ENCODE results near the gene STK38.

STK38 gene

DNA sequence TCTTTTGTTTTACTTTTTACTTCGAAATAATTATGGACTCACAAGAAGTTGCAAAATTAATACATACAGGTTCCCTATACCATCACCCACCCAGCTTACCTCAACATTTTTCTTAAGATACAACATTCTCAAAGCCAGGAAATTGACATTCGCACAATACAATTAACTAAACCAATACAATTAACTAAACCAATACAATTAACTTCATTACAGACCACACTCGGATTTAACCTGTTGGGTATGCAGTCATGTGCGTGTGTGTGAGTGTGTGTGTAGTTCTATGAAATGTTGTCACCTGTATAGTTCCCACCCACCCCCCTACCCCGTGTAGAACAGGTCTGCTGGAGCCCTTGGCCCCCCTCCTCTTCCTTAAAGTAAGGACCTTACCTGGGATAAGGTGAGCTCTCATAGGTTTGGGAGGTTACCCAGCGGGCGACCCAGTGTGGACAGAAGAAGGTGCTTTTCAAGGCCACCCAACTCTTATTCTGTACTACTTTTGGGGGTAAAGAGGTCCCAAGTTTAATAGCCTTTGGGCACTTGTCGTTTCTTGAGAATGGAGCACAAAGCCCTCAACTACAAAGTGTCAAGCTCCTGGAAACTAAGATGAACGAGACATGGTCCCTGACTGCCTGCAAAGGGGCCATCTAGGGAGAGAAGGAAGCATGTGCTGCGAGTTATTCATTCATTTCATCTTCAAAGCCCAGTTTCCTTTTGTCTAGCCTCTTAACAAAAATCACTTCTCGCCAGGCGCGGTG lies 544 bp upstream of the STK38 start:
- Mint-ChIP-seq H3K4me3 (peak overlapping the region; percentile 99), H3K36me3 (ENCODE audit: low read depth) (peaks cover 12% of the 10 kb centered on the region), H3K4me1 (ENCODE audit: low read depth) (peaks cover 46% of the 10 kb centered on the region), H3K9me3 (no peaks in the 10 kb centered on the region), H3K27ac (peak overlapping the region; percentile 99), H3K27me3 (no peaks in the 10 kb centered on the region)

DNA sequence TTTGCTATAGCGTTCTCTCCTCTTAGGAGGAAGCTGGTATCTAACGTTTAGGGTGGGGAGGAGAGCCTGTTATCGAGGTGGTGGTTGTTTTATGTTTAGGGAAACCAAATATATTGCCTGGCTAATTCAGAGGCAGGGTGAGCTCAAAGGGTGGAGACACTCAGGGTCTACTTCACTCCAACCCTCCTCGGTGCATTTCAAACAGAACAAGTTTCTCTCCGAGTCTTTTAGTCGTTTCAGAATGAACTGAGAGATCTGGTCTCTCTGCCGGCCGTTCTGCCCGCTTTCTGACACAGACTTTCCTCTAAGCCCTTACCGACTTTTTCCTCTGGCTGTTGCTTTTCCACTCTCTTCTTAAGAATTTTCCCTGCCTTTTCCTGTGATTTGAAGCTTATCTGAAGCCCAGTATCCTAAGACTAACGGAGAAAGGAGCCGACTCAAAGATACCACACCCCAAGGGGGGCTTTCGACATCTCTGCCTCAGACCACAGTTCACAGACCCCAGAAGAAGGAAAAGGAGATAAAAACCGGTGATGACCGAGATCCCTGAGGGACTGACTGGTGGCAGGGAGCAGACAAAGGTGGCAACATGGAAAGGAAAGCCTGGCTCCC lies 865 bp downstream of the STK38 start:
- peak overlapping the region; percentile 99 for H3K4me3 Mint-ChIP-seq
- H3K27me3 Mint-ChIP-seq, result no peaks in the 10 kb centered on the region
- no peaks in the 10 kb centered on the region for H3K9me3 Mint-ChIP-seq
- H3K4me1 Mint-ChIP-seq (ENCODE audit: low read depth), result peaks cover 60% of the 10 kb centered on the region
- peaks cover 18% of the 10 kb centered on the region for H3K36me3 Mint-ChIP-seq (ENCODE audit: low read depth)
- H3K27ac Mint-ChIP-seq, result peak overlapping the region; percentile 99

GRCh38 chr6:36545767-36546307 lies 1.4 kb downstream of the STK38 start:
- peak overlapping the region; percentile 99 for H3K4me3 Mint-ChIP-seq
- peak overlapping the region; percentile 99 for H3K27ac Mint-ChIP-seq
- H3K36me3 Mint-ChIP-seq (ENCODE audit: low read depth), result peaks cover 22% of the 10 kb centered on the region
- no peaks in the 10 kb centered on the region for H3K27me3 Mint-ChIP-seq
- peaks cover 66% of the 10 kb centered on the region for H3K4me1 Mint-ChIP-seq (ENCODE audit: low read depth)
- H3K9me3 Mint-ChIP-seq, result no peaks in the 10 kb centered on the region

GRCh38 chr6:36544228-36544627 lies 3.1 kb downstream of the STK38 start:
- no peaks in the 10 kb centered on the region for H3K9me3 Mint-ChIP-seq
- peak overlapping the region; percentile 80 for H3K4me3 Mint-ChIP-seq
- H3K27ac Mint-ChIP-seq, result peak overlapping the region; percentile 87
- peaks cover 33% of the 10 kb centered on the region for H3K36me3 Mint-ChIP-seq (ENCODE audit: low read depth)
- peaks cover 81% of the 10 kb centered on the region for H3K4me1 Mint-ChIP-seq (ENCODE audit: low read depth)
- H3K27me3 Mint-ChIP-seq, result no peaks in the 10 kb centered on the region

DNA sequence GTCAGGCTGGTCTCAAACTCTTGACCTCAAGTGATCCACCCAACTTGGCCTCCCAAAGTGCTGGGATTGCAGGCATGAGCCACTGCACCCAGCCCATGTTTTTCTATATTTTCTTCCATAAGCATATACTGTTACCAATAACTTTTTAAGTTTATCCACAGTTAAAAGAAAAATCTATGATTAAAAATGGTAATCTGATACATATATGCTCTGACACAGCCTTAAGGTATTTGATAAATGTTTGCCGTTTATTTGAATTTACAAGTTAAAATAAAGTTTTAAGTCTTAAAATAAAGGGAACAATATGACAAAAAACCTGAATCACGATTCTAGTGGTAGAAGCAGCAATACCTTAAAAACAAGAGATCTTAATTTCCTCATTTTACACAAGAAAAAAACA lies 5.2 kb downstream of the STK38 start:
- H3K4me3 Mint-ChIP-seq, result no peak overlapping the region
- peaks cover 52% of the 10 kb centered on the region for H3K36me3 Mint-ChIP-seq (ENCODE audit: low read depth)
- H3K9me3 Mint-ChIP-seq, result no peaks in the 10 kb centered on the region
- peak overlapping the region; percentile 91 for H3K27ac Mint-ChIP-seq
- H3K4me1 Mint-ChIP-seq (ENCODE audit: low read depth), result peaks cover 70% of the 10 kb centered on the region
- H3K27me3 Mint-ChIP-seq, result no peaks in the 10 kb centered on the region

DNA sequence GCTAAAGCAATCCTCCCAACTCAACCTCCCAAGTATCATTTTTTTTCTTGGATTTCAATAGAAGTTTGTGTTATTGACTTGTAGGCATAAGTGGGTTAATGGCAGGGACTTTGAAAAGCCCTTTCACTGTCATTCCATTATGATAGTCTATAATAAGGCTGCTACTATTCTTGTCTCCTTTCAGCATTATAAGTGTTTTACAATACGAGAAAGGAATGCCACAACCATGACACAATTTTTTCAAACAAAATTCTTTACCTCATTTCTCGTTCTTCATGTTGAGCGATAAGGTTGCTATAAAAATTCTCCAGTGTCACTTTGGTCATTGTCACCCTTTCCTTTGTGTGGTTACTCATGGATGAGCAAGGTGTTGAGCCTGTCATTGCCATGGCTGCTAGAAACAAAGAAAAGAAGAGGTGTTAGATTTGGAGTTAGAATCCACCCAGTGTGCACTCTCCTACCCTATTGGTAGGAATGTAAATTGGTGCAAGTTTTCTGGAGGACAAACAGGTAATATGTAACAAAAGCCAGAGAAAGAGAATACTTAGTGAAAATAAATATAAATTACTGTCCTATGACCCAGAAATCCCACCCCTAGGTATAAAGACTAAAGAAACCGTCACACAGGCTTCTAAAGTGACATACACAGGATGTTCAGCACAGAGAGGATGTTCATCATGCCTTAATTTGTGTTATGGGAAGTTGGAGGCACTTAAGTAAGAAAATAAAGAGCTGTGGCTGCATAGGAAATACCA lies 7.3 kb downstream of the STK38 start:
- Mint-ChIP-seq H3K27me3 (no peaks in the 10 kb centered on the region), H3K4me1 (ENCODE audit: low read depth) (peaks cover 79% of the 10 kb centered on the region), H3K27ac (peak overlapping the region; percentile 91), H3K4me3 (peak overlapping the region; percentile 42), H3K36me3 (ENCODE audit: low read depth) (peaks cover 69% of the 10 kb centered on the region), H3K9me3 (no peaks in the 10 kb centered on the region)

GRCh38 chr6:36536873-36537547 lies 10.3 kb downstream of the STK38 start:
- Mint-ChIP-seq H3K27me3 (no peaks in the 10 kb centered on the region), H3K9me3 (no peaks in the 10 kb centered on the region), H3K4me3 (no peak overlapping the region), H3K36me3 (ENCODE audit: low read depth) (peaks cover 78% of the 10 kb centered on the region), H3K4me1 (ENCODE audit: low read depth) (peaks cover 72% of the 10 kb centered on the region), H3K27ac (peak overlapping the region; percentile 45)

- Mint-ChIP-seq H3K36me3 (ENCODE audit: low read depth) (peaks cover 73% of the 10 kb centered on the region), H3K4me3 (no peak overlapping the region), H3K9me3 (no peaks in the 10 kb centered on the region), H3K27ac (no peak overlapping the region), H3K27me3 (no peaks in the 10 kb centered on the region), H3K4me1 (ENCODE audit: low read depth) (peaks cover 69% of the 10 kb centered on the region)
These were observed 14.0 kb downstream of the STK38 start for GRCh38 chr6:36533321-36533720.

DNA sequence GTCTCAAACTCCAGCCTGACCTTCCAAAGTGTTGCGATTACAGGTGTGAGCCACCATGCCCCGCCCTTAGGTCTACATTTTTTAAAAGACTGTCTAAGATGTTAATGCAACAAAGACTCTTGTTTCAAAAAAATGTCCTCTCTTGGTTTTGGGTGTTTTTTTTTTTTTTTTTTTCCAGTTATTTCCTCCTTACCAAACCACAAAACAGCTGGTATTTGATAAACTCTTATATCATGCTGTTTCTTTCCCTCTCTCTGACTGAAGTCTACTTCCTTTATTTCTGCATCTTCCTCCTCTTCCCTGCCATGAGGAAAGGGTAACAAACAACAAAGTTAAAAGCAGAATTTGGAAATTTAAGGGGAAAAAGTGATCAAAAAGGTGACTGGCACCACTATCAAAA lies 21.2 kb downstream of the STK38 start:
- H3K27ac Mint-ChIP-seq, result peak overlapping the region; percentile 11
- H3K36me3 Mint-ChIP-seq (ENCODE audit: low read depth), result peaks cover 65% of the 10 kb centered on the region
- H3K4me3 Mint-ChIP-seq, result no peak overlapping the region
- H3K9me3 Mint-ChIP-seq, result no peaks in the 10 kb centered on the region
- peaks cover 30% of the 10 kb centered on the region for H3K4me1 Mint-ChIP-seq (ENCODE audit: low read depth)
- no peaks in the 10 kb centered on the region for H3K27me3 Mint-ChIP-seq

DNA sequence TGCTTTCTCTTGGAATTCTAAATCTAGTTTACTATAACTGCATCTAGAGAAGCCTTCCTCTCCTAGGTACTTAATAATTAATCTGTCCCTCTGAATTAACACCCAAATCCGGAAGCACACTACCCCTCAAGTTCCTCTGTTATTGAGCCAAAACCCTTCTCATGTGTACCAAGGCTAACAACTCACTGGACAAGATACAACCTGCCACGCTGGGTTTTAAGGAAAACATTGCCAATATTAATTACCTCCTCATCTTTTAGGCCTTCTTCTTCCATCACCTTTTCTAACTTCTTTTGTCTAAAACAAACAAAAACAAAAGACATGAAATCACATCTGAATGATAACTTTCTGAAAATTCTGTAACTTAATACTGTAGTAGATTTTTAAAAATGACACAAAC lies 21.9 kb downstream of the STK38 start:
- Mint-ChIP-seq H3K9me3 (no peaks in the 10 kb centered on the region), H3K4me3 (no peak overlapping the region), H3K4me1 (ENCODE audit: low read depth) (peaks cover 26% of the 10 kb centered on the region)

DNA sequence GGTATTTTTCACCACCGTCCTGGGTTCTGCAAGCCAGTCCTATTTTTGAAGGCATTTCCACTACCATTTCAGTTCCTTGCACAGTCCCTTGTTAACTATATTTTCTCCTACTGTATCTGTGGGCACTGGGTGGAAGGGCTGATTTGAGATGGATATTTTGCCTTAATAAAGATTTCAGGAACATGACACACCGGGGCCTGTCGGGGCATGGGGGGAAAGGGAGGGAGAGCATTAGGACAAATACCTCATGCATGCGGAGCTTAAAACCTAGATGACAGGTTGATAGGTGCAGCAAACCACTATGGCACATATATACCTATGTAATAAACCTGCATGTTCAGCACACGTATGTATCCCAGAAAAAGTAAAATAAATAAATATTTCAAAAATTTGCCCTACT lies 22.4 kb downstream of the STK38 start:
- no peaks in the 10 kb centered on the region for H3K27me3 Mint-ChIP-seq
- no peaks in the 10 kb centered on the region for H3K9me3 Mint-ChIP-seq
- no peak overlapping the region for H3K27ac Mint-ChIP-seq
- H3K4me3 Mint-ChIP-seq, result no peak overlapping the region
- H3K36me3 Mint-ChIP-seq (ENCODE audit: low read depth), result peaks cover 70% of the 10 kb centered on the region
- H3K4me1 Mint-ChIP-seq (ENCODE audit: low read depth), result peaks cover 31% of the 10 kb centered on the region

More for the DNA sequence above, 21.9 kb downstream of the STK38 start:
- Mint-ChIP-seq H3K27me3 (no peaks in the 10 kb centered on the region), H3K36me3 (ENCODE audit: low read depth) (peaks cover 66% of the 10 kb centered on the region), H3K27ac (no peak overlapping the region)

GRCh38 chr6:36523936-36524499 lies 23.3 kb downstream of the STK38 start:
- Mint-ChIP-seq H3K4me1 (ENCODE audit: low read depth) (peaks cover 33% of the 10 kb centered on the region), H3K27ac (no peak overlapping the region), H3K36me3 (ENCODE audit: low read depth) (peaks cover 68% of the 10 kb centered on the region)

GRCh38 chr6:36523451-36523850 lies 23.8 kb downstream of the STK38 start:
- H3K4me1 Mint-ChIP-seq (ENCODE audit: low read depth), result peaks cover 33% of the 10 kb centered on the region
- H3K4me3 Mint-ChIP-seq, result no peak overlapping the region
- H3K36me3 Mint-ChIP-seq (ENCODE audit: low read depth), result peaks cover 72% of the 10 kb centered on the region
- no peaks in the 10 kb centered on the region for H3K27me3 Mint-ChIP-seq
- no peak overlapping the region for H3K27ac Mint-ChIP-seq
- no peaks in the 10 kb centered on the region for H3K9me3 Mint-ChIP-seq

More at GRCh38 chr6:36523936-36524499, 23.3 kb downstream of the STK38 start:
- no peaks in the 10 kb centered on the region for H3K27me3 Mint-ChIP-seq
- no peaks in the 10 kb centered on the region for H3K9me3 Mint-ChIP-seq
- no peak overlapping the region for H3K4me3 Mint-ChIP-seq

DNA sequence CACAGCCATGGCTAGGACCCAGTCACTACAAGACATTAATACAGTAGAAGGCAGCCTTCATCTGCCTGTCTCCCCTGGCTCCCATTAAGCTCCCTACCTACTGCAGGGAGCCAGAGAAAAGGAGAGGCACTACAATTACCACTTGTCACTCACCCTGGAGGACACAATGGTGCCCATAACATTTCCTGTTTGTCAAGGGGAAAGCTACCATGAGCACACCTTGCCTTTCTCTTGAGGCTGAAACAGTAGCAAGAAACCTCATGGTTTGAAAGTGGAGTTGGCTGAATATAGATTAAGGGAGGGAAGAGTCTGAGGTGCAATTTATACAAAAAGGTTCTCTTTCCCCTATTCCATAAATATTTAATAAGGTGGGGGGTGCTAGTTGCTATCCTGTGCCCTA lies 27.9 kb downstream of the STK38 start:
- no peaks in the 10 kb centered on the region for H3K27me3 Mint-ChIP-seq
- no peaks in the 10 kb centered on the region for H3K9me3 Mint-ChIP-seq
- no peak overlapping the region for H3K27ac Mint-ChIP-seq
- peaks cover 44% of the 10 kb centered on the region for H3K4me1 Mint-ChIP-seq (ENCODE audit: low read depth)
- H3K4me3 Mint-ChIP-seq, result no peak overlapping the region
- H3K36me3 Mint-ChIP-seq (ENCODE audit: low read depth), result peaks cover 74% of the 10 kb centered on the region
